Amniotic stem cell (primary cell): ENCODE measurements around the gene TSPAN6.

Experiments
- DNase-seq: peaks from one replicate; lab custom pipeline; 2025; lab: John Stamatoyannopoulos, UW

Gene TSPAN6

GRCh38 chrX:100647739-100648138 lies 11.1 kb upstream of the TSPAN6 start:
- no peak for DNase-seq

- no peak for DNase-seq
Measured at GRCh38 chrX:100647095-100647494, 10.5 kb upstream of the TSPAN6 start.

GRCh38 chrX:100645106-100645505 lies 8.5 kb upstream of the TSPAN6 start:
- no peak for DNase-seq

GRCh38 chrX:100643956-100644860 lies 7.6 kb upstream of the TSPAN6 start, which contains the start of gene SRPX2:
Gene SRPX2, plus strand, starts transcription at chrX:100644199. Its CDS starts 2,124 bp downstream, at chrX:100646323.
- peak; percentile 59 for DNase-seq

- DNase-seq = no peak
Measured at GRCh38 chrX:100643212-100643611, 6.6 kb upstream of the TSPAN6 start.

- DNase-seq = no peak
Measured at GRCh38 chrX:100642290-100642689, 5.7 kb upstream of the TSPAN6 start.

GRCh38 chrX:100635989-100636320 lies 651 bp downstream of the TSPAN6 start:
- no peak for DNase-seq

GRCh38 chrX:100635040-100635439 lies 1.6 kb downstream of the TSPAN6 start:
- no peak for DNase-seq

- DNase-seq = no peak
Measured at GRCh38 chrX:100625985-100626491, 10.6 kb downstream of the TSPAN6 start.

- no peak for DNase-seq
Measured at GRCh38 chrX:100623001-100623400, 13.6 kb downstream of the TSPAN6 start.

- peak; percentile 34 for DNase-seq
Measured at GRCh38 chrX:100615005-100615404, 21.6 kb downstream of the TSPAN6 start.

GRCh38 chrX:100611951-100612350 lies 24.7 kb downstream of the TSPAN6 start:
- no peak for DNase-seq

GRCh38 chrX:100609591-100609990 lies 27.0 kb downstream of the TSPAN6 start:
- no peak for DNase-seq

GRCh38 chrX:100606753-100607152 lies 29.9 kb downstream of the TSPAN6 start:
- no peak for DNase-seq

- no peak for DNase-seq
Measured at GRCh38 chrX:100600758-100601157, 35.8 kb downstream of the TSPAN6 start.

- no peak for DNase-seq
Measured at GRCh38 chrX:100600340-100600739, 36.3 kb downstream of the TSPAN6 start.

- DNase-seq = no peak
Measured at GRCh38 chrX:100599456-100599855, 37.1 kb downstream of the TSPAN6 start.

GRCh38 chrX:100596601-100597000 lies 40.0 kb downstream of the TSPAN6 start:
- no peak for DNase-seq

GRCh38 chrX:100593581-100593980 lies 43.0 kb downstream of the TSPAN6 start:
- no peak for DNase-seq

GRCh38 chrX:100593126-100593525 lies 43.5 kb downstream of the TSPAN6 start:
- DNase-seq = no peak

GRCh38 chrX:100591256-100592051 lies 45.2 kb downstream of the TSPAN6 start:
- no peak for DNase-seq

GRCh38 chrX:100587861-100588260 lies 48.7 kb downstream of the TSPAN6 start:
- no peak for DNase-seq

GRCh38 chrX:100586747-100587146 lies 49.9 kb downstream of the TSPAN6 start:
- no peak for DNase-seq
